GM12891 (cell line): ENCODE data around the gene PHEX.

Experiments used
- DNase-seq: peaks from one replicate; pipeline ENCODE4 v3.0.0; 2011; ENCODE audit warnings: low spot score; ENCODE audit not compliant: insufficient read length
- FAIRE-seq: peaks from 2 replicates; lab custom pipeline; 2011; peaks lifted over from hg19 to GRCh38; lab: Jason Lieb, UNC
- PAX5 ChIP-seq: IDR thresholded peaks from 2 replicates; pipeline ENCODE4 v1.6.1; 2011; ENCODE audit warnings: low read length, moderate library complexity, mild to moderate bottlenecking; ENCODE audit not compliant: insufficient read depth, severe bottlenecking
- POLR2A ChIP-seq: IDR thresholded peaks from 2 replicates; pipeline ENCODE4 v1.6.1; 2011; ENCODE audit warnings: low read depth, low read length, control low read depth
- POLR2AphosphoS5 ChIP-seq: IDR thresholded peaks from 2 replicates; pipeline ENCODE4 v1.6.1; 2011; ENCODE audit warnings: low read depth, low read length, control low read depth
- POU2F2 ChIP-seq: IDR thresholded peaks from 2 replicates; pipeline ENCODE4 v1.6.1; 2011; ENCODE audit warnings: low read depth, mild to moderate bottlenecking, control low read depth, low read length, moderate library complexity
- SPI1 ChIP-seq: IDR thresholded peaks from 2 replicates; pipeline ENCODE4 v1.6.1; 2011; ENCODE audit warnings: low read depth, low read length, control low read depth
- TAF1 ChIP-seq: IDR thresholded peaks from 2 replicates; pipeline ENCODE4 v1.6.1; 2011; ENCODE audit warnings: low read depth, low read length, control low read depth

Gene PHEX

DNA sequence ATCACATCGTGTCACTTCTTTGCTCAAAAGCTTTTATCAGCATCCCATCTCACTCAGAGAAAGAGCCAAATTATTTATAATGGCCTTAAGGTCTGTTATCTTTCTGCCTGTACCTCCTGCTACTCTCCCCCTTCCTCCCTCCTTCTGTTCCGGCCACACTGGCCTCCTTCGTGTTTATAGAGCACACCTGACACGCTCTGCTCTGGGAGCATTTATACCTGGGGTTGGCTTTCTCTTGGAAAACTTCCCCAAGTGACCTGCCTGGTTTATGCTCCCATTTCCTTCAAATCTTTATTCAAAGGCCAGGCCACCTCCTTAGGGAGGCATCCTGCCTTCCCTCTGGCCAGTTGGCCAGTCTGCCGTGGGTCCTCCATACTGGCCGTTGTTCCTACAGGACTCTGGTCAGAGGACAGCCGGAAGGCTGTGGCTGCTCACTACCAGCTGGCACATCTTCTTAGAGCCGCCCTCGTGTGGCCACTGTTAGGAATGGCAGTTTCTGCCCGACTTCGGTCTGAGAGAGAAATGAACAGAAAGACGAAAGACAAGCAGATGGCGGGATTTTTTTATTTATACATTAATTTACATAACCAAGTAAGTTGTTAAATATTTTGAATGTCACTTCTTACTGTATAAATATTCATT lies 160.4 kb downstream of the PHEX start:
- peak; percentile 92 for FAIRE-seq
- no peak for TF ChIP-seq POU2F2
- no peak for TF ChIP-seq PAX5
- no peak for TF ChIP-seq SPI1
- no peak for TF ChIP-seq TAF1
- TF ChIP-seq POLR2AphosphoS5, result no peak
- no peak for TF ChIP-seq POLR2A
- peak; percentile 5 for DNase-seq

DNA sequence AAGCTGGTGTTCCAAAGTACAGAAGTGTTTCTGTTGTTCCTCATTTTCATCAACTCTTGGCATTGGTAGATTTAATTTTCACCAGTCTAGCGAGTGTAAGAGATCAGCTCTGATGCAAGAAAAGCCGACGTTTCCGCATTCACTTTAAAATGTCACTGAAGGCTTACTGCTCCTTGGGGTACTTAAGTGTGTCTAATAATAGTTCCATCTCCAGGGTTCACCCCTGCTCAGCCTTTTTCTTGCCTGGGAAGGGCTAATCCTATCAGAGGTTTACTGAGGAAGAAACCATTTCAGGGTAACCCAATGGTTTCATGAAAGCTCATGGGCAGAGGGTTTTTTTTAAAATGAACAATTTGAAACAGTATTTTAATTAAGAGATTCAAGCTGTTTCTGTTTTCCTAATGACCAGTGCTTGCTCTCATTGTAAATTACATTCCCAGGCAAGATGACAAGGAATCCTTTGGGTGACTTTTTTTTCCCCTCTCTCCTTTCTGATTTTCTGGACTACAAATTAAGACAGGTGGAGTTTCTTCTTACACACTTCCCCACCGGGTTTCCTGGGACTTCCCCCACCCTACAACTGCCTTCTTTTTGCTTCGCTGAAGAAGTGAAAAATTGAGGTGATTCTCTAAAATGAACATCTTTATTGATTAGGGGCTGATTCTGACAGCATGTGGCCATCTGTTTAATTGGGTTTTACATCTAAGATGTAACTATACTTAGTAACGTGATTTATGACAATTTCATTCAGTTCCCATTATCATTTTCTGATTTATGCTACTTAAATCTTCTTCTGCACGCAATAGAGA lies 161.9 kb downstream of the PHEX start:
- TF ChIP-seq POU2F2, result no peak
- peak; percentile 56 for TF ChIP-seq SPI1
- no peak for TF ChIP-seq POLR2AphosphoS5
- FAIRE-seq (no peak), DNase-seq (no peak)

DNA sequence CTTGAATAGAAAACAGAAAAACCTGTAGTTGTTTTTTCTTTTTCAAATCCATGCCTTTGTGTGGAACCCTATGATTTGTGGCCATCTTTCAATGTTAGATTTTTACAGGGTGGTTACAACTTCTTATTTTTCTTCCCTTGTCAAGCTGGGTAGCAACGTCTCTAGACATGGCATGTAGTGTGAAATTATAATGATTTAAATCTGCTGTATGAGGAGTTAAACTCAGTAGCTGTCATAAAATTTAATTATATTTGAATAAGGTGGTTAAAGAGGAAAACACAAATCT lies 162.5 kb downstream of the PHEX start:
- TF ChIP-seq TAF1 (no peak), POLR2AphosphoS5 (no peak), POU2F2 (no peak), SPI1 (no peak), PAX5 (no peak), POLR2A (no peak)
- FAIRE-seq, result no peak
- no peak for DNase-seq

DNA sequence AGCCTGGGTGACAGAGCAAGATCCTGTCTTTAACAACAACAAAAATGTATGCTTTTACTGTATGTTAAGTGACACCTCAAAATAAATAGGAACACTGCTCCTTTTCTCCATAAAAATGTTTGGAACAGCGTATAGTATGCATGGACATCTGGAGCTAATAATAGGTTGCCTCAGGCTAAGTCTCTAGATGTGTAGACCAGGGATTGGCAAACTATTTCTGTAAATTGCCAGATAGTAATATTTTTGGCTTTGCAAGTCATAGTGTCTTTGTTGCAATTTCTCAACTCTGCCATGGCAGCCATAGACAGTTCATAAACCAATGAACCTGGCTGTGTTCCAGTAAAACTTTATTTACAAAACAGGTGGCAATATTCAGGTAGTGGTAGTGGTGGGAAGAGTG lies 164.0 kb downstream of the PHEX start:
- no peak for DNase-seq
- TF ChIP-seq POU2F2 (no peak), TAF1 (no peak), PAX5 (no peak), POLR2AphosphoS5 (no peak), POLR2A (no peak), SPI1 (no peak)
- no peak for FAIRE-seq

DNA sequence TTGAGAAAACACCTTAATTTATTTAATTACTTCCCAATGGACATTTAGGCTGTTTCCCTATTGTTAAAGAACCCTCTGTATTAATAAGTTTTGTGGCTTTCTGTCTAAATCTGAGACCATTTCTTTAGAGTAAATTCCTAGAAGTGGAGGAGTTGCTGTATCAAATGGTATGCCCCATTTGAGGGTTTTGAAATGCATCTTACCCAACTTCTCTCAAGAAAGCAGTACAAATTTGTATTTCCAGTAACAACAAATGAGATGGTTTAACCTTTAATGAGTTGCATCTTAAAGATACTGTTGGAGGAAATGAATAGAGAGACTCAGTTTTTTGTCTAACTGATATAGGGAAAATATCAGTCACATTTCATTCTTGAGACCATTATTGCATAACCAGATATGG lies 170.1 kb downstream of the PHEX start:
- DNase-seq (no peak), FAIRE-seq (no peak)
- TF ChIP-seq POLR2AphosphoS5 (no peak), POU2F2 (no peak), SPI1 (no peak), PAX5 (no peak), TAF1 (no peak), POLR2A (no peak)

DNA sequence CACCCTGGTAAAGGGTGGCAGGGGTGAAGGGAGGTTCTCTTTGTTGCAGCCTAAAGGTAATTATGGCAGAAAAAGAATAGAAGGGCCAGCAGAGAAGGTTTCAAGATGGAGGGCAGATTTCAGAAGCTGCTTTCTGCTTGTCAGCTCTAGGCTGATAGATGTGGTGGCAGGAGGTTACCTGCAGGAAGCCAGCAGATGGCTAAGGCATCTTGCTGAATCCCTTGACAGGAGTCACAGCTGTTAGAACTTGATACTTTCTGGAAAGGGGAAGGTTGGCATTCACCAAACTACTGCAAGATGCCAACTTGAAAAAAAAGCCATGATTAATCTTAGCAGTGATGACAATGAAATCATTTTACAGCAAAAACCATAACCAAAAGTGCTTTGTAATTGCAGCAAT lies 171.1 kb downstream of the PHEX start:
- no peak for TF ChIP-seq SPI1
- DNase-seq (no peak), FAIRE-seq (no peak)

DNA sequence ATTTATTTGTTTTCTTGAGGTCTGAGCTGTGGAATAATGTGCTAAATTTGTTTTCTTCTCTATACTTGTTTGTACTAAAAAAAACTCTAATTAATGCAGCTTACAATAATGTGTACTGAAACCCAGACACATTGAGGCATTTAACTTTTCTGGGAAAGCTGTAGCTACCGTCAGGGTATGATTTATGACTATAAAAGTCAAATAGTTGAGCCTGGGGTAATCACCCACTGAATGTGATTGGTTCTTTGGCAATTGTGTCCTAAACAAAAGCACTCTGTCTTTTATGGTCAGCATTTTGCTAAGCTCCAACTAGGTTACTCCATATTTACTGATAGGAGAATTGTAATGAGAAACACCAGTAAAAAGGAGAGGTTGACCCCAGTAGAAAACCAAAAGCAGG lies 174.7 kb downstream of the PHEX start:
- FAIRE-seq (no peak), DNase-seq (no peak)
- TF ChIP-seq SPI1 (no peak), PAX5 (no peak), POLR2AphosphoS5 (no peak), POLR2A (no peak), TAF1 (no peak), POU2F2 (no peak)

DNA sequence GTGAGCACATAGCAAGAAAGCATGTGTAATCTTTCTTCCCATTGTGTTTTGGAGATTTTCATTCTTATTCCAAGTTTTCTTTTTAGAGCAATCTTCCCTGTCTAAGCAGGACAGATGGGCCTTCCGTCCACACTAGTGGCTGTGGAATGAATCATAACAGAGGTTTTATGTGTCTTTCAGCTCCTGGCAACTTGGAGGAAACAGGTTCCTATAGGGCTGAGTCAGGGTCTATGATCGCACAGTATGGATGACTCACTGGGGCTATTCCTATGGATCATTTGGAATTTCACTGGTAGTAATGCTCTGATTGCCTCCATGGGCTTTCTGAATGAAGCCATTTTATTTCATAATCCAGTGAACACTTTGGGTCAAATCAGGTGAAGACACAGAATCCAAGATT lies 188.8 kb downstream of the PHEX start:
- DNase-seq (no peak), FAIRE-seq (no peak)
- no peak for TF ChIP-seq POLR2A

DNA sequence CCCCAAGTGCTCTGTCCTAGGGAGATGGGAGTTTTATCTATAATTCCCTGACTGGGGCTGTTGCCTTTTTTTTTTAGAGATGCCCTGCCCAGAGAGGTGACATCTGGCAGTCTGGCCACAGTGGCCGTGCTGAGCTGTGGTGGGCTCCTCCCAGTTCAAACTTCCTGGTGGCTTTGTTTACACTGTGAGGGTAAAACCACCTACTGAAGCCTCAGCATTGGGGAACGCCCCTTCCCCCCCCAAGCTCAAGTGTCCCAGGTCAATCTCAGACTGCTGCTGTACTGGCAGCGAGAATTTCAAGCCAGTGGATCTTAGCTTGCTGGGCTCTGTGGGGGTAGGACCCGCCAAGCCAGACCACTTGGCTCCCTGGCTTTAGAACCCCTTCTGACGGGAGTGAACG lies 202.3 kb downstream of the PHEX start:
- no peak for FAIRE-seq
- no peak for DNase-seq
- TF ChIP-seq TAF1 (no peak), PAX5 (no peak), SPI1 (no peak), POU2F2 (no peak), POLR2A (no peak), POLR2AphosphoS5 (no peak)

DNA sequence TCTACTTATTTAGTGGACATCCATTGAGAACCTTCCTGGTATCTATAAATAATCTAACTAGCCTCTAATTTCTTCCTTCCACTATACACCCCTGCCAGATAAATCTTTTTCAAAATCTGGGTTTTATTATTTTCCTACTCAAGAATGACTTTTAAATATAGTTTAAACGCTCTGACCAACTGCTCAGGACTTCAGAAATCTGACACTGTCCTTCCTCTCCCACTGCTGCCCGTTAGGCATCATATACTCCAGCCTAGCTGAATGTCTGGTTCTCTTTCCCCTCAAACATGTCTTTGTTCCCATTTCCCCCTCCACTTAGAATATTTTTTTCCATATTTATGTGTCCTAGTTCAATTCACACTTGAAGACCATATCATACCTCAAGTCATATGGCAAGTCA lies 205.4 kb downstream of the PHEX start:
- DNase-seq, result no peak
- FAIRE-seq, result no peak
- TF ChIP-seq POU2F2 (no peak), POLR2A (no peak), POLR2AphosphoS5 (no peak), SPI1 (no peak), TAF1 (no peak), PAX5 (no peak)
